Gastroesophageal sphincter (tissue), 3 donors: ENCODE measurements around the gene AMPD2.

Experiments
- POLR2A ChIP-seq, 2 donors: fragments of 450-650 bp; IDR thresholded peaks; one replicate each; pipeline ENCODE4 v1.6.1; 2017; ENCODE audit warnings: antibody characterized with exemption in 2 of 2, mild to moderate bottlenecking in 2 of 2, moderate library complexity in 1 of 2
- TF ChIP-seq, protein P1 (sequence below), 4 experiments: fragments of 200-600 bp in 2 of 4; fragments of 450-650 bp in 2 of 4; sonication (generic) in 1 of 4; IDR thresholded peaks; one replicate each; pipeline ENCODE4 v1.5.1; 2017 to 2019; ENCODE audit warnings: antibody characterized with exemption in 4 of 4, mild to moderate bottlenecking in 2 of 4, moderate library complexity in 2 of 4

DNA sequence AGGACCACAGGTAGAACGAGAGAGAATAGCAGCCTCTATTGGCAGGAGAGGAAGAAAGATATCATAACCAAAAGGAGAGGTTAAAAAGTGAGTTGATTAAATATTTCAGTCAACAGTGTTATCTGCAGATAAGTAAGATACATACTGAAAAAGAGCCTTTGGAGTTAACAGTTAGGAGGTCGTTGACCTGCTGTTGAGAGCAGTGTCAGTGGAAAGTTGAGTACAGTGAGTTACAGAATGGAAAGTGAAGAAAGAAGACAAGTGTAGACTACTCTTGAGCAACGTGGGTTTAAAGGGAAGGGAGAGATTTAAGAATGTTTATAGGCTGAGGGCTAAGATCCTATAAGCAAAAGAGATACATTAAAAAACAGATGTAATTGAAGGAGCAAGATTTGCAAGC is 30.5 kb upstream of the AMPD2 start:
- TF ChIP-seq, protein P1, sequence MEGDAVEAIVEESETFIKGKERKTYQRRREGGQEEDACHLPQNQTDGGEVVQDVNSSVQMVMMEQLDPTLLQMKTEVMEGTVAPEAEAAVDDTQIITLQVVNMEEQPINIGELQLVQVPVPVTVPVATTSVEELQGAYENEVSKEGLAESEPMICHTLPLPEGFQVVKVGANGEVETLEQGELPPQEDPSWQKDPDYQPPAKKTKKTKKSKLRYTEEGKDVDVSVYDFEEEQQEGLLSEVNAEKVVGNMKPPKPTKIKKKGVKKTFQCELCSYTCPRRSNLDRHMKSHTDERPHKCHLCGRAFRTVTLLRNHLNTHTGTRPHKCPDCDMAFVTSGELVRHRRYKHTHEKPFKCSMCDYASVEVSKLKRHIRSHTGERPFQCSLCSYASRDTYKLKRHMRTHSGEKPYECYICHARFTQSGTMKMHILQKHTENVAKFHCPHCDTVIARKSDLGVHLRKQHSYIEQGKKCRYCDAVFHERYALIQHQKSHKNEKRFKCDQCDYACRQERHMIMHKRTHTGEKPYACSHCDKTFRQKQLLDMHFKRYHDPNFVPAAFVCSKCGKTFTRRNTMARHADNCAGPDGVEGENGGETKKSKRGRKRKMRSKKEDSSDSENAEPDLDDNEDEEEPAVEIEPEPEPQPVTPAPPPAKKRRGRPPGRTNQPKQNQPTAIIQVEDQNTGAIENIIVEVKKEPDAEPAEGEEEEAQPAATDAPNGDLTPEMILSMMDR (IDR thresholded peaks at IDR 0.05), result no peak
- no peak for TF ChIP-seq POLR2A (IDR thresholded peaks at IDR 0.05)
